Measurements from ENCODE around the gene TSKS.

The TSKS gene, protein sequence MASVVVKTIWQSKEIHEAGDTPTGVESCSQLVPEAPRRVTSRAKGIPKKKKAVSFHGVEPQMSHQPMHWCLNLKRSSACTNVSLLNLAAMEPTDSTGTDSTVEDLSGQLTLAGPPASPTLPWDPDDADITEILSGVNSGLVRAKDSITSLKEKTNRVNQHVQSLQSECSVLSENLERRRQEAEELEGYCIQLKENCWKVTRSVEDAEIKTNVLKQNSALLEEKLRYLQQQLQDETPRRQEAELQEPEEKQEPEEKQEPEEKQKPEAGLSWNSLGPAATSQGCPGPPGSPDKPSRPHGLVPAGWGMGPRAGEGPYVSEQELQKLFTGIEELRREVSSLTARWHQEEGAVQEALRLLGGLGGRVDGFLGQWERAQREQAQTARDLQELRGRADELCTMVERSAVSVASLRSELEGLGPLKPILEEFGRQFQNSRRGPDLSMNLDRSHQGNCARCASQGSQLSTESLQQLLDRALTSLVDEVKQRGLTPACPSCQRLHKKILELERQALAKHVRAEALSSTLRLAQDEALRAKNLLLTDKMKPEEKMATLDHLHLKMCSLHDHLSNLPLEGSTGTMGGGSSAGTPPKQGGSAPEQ

GRCh38 chr19:49763230-49763629 lies at the start of gene TSKS:
TSKS (minus strand) TSS chr19:49763306; CDS start chr19:49763247, 59 bp downstream.
- DNase-seq = no peak

DNA sequence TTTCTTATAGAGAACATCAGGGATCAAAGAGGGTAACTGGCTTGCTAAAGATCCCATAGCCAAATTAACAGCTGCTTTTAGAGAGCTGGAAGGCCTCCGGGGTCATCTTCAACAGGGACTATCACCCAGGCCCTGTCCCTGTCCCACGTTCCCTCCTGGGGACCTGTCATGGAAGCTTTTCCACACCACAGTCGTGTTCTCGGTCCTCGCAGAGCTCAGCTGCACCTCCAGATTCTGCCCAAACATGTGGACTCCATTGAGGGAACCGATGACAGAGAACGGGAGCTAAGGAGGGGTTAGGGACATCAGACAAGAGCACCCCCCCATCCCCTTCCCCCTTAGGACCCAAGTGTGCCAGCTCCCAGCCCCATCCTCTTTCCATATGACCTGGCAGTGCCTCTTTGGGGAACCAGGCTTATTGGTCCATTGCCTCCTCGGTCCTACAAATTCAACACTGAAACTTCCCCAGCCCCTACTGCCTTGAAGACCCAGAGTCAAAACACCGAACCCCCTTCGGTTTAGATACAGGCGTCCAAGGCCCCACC lies 49.4 kb upstream of the TSKS start:
- DNase-seq = no peak

DNA sequence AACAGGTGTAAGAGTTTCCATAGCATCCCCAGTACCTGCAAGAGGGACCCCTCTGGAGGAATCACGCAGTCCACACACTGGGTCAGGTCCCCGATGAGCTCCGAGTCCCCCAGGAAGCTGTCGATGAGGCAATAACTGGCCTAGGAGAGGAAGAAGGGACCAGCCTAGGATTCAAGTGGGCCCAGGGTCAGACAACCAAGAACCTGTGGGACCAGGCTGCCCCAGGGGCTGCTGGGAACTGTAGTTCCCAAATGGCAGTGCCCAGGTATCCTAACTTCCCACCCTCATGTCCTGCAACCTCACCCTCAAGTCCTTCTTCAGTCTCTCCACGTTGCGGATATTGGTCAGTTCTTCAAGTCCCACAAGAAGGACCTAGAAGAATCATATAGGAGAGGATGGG lies 48.2 kb upstream of the TSKS start:
- DNase-seq = no peak

- DNase-seq = no peak
These were observed 46.9 kb upstream of the TSKS start for GRCh38 chr19:49809941-49810389.

DNA sequence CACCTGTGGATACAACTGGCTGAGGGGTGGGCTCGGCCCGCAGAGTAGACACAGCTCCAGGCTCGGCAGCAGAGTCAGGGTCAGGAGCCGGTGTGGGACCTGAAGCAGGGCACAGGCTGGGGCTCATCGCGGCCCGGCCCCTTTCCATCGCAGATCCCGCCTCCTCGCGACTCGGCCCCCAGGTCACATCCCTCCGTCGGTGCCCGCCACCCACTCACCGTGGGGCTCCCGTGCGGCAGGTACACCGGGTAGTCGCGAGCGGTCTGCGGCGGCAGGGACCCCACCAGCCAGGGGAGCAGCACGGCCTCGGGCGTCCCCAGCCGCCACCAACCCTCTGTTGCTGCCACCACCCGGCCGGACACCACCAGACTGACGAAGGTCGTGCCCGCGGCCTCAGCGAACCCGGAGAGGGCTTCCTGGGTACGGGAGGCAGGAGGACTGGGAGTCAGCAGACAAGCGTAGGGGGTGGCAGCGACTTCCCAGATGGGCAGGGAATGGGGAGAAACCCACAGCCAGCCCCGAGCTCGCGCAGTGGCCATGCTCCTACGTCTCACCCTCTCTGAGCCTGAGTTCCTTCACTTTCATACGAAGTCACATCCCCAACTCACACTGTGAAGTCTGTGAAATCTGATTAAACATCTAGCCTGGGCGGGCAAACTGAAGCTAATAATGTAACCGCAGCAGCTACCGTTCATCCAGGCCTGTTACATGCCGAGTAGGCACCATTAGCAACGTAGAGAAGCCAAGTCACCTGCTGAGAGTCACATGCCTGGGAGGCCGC lies 46.2 kb upstream of the TSKS start:
- DNase-seq = peak; percentile 47

DNA sequence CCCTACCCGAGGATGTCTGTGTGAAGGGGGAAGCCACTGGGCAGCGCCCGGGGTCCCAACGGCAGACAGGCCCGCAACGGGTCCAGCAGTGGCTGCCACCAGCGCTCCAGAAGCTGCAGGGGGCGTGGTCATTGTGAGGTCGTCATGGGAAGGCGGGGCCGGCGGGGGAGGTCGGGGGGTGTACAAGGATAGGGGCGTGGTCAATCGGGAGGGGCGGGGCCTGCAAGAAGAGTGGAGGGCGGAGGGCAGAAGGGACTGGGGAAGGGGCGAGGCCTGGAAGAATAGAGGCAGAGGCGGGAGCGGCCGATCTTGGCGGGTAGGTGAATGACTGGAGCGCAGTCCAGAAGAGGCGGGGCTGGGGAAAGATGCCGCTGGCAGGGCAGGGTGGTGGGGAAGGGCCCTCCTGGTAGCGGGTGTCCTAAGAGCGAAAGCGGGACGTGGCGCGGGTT lies 45.6 kb upstream of the TSKS start:
- peak; percentile 88 for DNase-seq

- DNase-seq = no peak
These were observed 45.0 kb upstream of the TSKS start for GRCh38 chr19:49807904-49808675.

- no peak for DNase-seq
These were observed 44.2 kb upstream of the TSKS start for GRCh38 chr19:49807058-49807903.

DNA sequence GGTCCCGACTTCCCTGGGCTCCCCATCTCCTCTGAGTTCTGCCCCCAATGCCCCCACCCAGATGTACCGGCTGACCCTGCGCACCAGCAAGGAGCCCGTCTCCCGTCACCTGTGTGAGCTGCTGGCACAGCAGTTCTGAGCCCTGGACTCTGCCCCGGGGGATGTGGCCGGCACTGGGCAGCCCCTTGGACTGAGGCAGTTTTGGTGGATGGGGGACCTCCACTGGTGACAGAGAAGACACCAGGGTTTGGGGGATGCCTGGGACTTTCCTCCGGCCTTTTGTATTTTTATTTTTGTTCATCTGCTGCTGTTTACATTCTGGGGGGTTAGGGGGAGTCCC lies 43.5 kb upstream of the TSKS start:
- no peak for DNase-seq

- DNase-seq = no peak
These were observed 42.9 kb upstream of the TSKS start for GRCh38 chr19:49805822-49806619.

DNA sequence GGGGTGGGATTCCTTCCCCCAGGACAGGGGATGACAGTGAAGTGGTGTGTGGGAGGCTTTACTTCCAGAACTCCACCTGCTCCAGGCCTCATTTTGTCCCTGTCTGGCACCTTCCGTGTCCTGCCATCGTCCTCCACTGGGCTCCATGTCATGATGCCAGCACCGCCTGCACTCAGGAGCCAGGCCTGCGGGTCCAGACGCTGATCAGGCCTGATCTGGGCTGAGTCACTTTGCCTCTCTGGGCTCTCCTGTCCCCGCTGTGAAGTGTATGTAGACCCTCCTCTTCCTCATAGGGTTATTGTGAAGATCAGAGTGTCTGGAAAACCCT lies 40.4 kb upstream of the TSKS start:
- DNase-seq = no peak

- DNase-seq = no peak
These were observed 39.9 kb upstream of the TSKS start for GRCh38 chr19:49802836-49803528.

DNA sequence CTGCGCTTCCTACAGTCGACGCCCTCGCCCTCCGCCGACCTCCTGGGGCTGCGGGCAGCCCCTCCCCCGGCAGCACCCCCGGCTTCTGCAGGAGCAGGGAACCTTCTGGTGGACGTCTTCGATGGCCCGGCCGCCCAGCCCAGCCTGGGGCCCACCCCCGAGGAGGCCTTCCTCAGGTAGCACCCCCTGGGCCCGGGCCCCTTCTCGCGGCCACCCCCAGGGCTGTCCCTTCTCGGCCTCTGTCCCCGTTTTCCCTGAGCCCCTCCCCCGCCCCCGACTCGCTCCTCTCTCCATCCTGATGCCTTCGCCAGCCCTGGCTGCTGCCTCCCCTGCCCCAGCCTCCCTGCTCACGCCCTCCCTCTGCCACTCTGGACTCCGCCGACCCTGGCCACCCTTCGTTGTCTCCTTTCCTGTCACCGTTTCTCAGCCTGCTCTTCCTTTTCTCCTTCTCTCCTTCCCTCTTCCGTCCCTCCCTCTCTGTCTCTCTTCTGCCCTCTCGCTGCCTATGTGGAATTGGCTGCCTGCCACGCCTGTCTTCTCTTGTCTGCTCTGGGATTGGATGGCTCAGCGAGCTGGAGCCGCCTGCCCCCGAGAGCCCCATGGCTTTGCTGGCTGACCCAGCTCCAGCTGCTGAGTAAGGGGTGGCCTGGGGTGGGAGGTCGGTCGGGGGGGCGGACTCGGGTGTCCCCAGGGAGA lies 39.0 kb upstream of the TSKS start:
- DNase-seq = no peak

DNA sequence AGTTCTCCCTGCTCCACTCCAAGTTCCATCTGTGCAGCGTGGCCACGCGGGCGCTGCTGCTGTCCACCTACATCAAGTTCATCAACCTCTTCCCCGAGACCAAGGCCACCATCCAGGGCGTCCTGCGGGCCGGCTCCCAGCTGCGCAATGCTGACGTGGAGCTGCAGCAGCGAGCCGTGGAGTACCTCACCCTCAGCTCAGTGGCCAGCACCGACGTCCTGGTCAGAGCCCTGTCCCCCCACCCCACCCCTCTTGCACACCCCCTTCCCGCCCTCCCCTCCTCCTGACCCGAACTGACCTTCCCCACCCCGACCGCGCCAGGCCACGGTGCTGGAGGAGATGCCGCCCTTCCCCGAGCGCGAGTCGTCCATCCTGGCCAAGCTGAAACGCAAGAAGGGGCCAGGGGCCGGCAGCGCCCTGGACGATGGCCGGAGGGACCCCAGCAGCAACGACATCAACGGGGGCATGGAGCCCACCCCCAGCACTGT lies 38.3 kb upstream of the TSKS start:
- no peak for DNase-seq

DNA sequence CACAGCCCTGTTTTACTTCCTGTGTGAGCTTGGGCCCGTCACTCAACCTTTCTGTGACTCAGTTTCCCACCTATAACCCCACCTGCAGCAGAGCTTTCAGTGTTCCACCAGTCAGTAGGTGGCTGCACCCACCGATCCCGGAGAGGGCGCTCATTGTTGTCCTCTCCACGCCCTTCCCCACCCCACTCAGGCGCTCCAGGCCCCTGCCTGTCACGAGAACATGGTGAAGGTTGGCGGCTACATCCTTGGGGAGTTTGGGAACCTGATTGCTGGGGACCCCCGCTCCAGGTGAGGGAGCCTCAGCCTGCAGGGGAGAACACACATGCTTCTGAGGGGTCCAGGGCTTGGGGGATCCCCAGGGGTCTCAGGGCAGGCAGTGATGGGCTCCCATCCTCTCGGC lies 37.7 kb upstream of the TSKS start:
- no peak for DNase-seq

GRCh38 chr19:49799798-49800376 lies 36.8 kb upstream of the TSKS start:
- no peak for DNase-seq

DNA sequence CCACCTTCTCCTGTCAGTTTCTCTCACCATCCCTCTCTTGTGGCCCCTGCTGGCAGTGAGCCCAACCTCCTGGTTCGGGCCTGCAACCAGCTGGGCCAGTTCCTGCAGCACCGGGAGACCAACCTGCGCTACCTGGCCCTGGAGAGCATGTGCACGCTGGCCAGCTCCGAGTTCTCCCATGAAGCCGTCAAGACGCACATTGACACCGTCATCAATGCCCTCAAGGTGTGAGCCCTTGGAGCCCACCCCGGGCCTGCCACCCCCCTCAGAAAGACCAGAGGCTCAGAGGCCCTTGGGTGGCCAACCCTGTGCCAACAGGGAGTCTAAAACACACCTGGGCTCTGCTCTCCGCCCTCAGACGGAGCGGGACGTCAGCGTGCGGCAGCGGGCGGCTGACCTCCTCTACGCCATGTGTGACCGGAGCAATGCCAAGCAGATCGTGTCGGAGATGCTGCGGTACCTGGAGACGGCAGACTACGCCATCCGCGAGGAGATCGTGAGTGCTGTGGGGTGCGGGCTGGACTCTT lies 36.2 kb upstream of the TSKS start:
- DNase-seq = no peak

DNA sequence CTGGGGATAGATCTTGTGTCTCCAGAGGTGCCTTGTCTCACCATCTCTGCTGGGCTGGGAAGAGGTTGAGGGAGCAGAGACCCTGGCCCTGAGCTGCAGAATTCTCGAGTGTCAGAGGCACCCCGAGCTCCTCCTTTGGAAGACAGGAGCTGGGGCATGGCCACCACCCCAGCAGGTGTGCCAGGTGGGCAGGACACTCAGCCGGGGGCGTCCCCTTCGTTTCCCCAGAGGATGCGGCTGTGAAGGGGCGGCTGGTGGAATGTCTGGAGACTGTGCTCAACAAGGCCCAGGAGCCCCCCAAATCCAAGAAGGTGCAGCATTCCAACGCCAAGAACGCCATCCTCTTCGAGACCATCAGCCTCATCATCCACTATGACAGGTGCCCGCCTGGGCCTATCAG lies 35.5 kb upstream of the TSKS start:
- DNase-seq = no peak

GRCh38 chr19:49795615-49796014 lies 32.5 kb upstream of the TSKS start:
- DNase-seq = no peak

Measured in stimulated activated CD4-positive, alpha-beta T cell treated with anti-CD3 and anti-CD28 coated beads, Interleukin-4, amount 100 ng/mL, for 1 hour (primary cell).